H1 (cell line): ENCODE data around the gene DOK6. TPM values are rescaled to one million over a fixed set of nuclear protein-coding genes. Genes with fewer than 3 reads are reported as not detected.

Experiments used
- CTCF ChIA-PET: fragments of 300-600 bp; sonication (Branson Sonifier 250); formaldehyde crosslinking; loops from one replicate; lab custom pipeline; 2021; ENCODE audit not compliant: partially characterized antibody; lab: Charles Lee
- POLR2A ChIA-PET: fragments of 300-600 bp; sonication (Branson Sonifier 250); formaldehyde crosslinking; loops from one replicate; lab custom pipeline; 2021; ENCODE audit warnings: inconsistent platforms; ENCODE audit not compliant: partially characterized antibody; lab: Charles Lee
- DNase-seq, 2 experiments: peaks; one replicate each; pipeline versions ENCODE4 v3.0.0 to v3.0.0-alpha.2; 2010 to 2022; ENCODE audit warnings: low spot score in 2 of 2, low read depth in 1 of 2, mixed read lengths in 1 of 2
- FAIRE-seq: peaks from 2 replicates; lab custom pipeline; 2011; peaks lifted over from hg19 to GRCh38; lab: Jason Lieb, UNC
- H2AFZ ChIP-seq: 2 replicates; pipeline ENCODE4 v1.8.1; 2012; ENCODE audit warnings: low read length, inconsistent platforms
- H2AK5ac ChIP-seq: 2 replicates; pipeline ENCODE4 v1.6.1; 2013; ENCODE audit warnings: low read depth, low read length
- H2BK120ac ChIP-seq: replicated peaks from 2 replicates; pipeline ENCODE3; 2013; ENCODE audit warnings: low read depth, low read length, inconsistent platforms
- H2BK12ac ChIP-seq: 2 replicates; pipeline ENCODE4 v1.6.1; 2013; ENCODE audit warnings: low read depth, low read length
- H2BK15ac ChIP-seq: 2 replicates; pipeline ENCODE4 v1.6.1; 2013; ENCODE audit warnings: low read length
- H2BK20ac ChIP-seq: 2 replicates; pipeline ENCODE4 v1.6.1; 2013; ENCODE audit warnings: low read length
- H2BK5ac ChIP-seq: 2 replicates; pipeline ENCODE4 v1.6.1; 2013; ENCODE audit warnings: low read depth, low read length
- H3K14ac ChIP-seq: 2 replicates; pipeline ENCODE4 v1.6.1; 2013; ENCODE audit warnings: inconsistent platforms; ENCODE audit not compliant: insufficient read length
- H3K18ac ChIP-seq: 2 replicates; pipeline ENCODE4 v1.6.1; 2013; ENCODE audit warnings: low read length; ENCODE audit errors: extremely low read depth
- H3K23ac ChIP-seq: 2 replicates; pipeline ENCODE4 v1.6.1; 2013; ENCODE audit warnings: inconsistent platforms; ENCODE audit not compliant: insufficient read length
- H3K23me2 ChIP-seq: 2 replicates; pipeline ENCODE4 v1.6.1; 2013; ENCODE audit warnings: low read depth, low read length
- H3K27ac ChIP-seq: 2 replicates; pipeline ENCODE4 v1.6.1; 2011; ENCODE audit warnings: low read depth, low read length, inconsistent platforms
- H3K27me3 ChIP-seq, 4 experiments: replicated peaks in 1 of 4; 1 replicate in 1 of 4; 2 replicates in 3 of 4; pipeline versions ENCODE4 v1.6.1 to v1.8.1; 2011 to 2013; ENCODE audit warnings: low read length in 3 of 4, mild to moderate bottlenecking in 3 of 4, inconsistent platforms in 2 of 4, mixed read lengths in 2 of 4, moderate library complexity in 1 of 4; ENCODE audit not compliant: control insufficient read depth in 3 of 4, insufficient read depth in 3 of 4; ENCODE audit errors: extremely low read depth in 1 of 4
- H3K36me3 ChIP-seq, 4 experiments: 2 replicates each; pipeline versions ENCODE4 v1.6.1 to v1.8.1; 2011 to 2013; ENCODE audit warnings: mild to moderate bottlenecking in 4 of 4, low read length in 3 of 4, moderate library complexity in 2 of 4, control low read depth in 1 of 4, inconsistent platforms in 1 of 4; ENCODE audit not compliant: insufficient read depth in 4 of 4, control insufficient read depth in 2 of 4
- H3K4ac ChIP-seq: replicated peaks from 2 replicates; pipeline ENCODE3; 2013; ENCODE audit warnings: low read length, low read depth, mixed read lengths, inconsistent platforms; ENCODE audit not compliant: insufficient read length
- H3K4me1 ChIP-seq, 4 experiments: replicated peaks in 1 of 4; 1 replicate in 1 of 4; 2 replicates in 3 of 4; pipeline versions ENCODE4 v1.6.1 to v1.8.1; 2011 to 2013; ENCODE audit warnings: low read length in 3 of 4, inconsistent platforms in 2 of 4, mixed read lengths in 1 of 4; ENCODE audit not compliant: insufficient read depth in 4 of 4, control insufficient read depth in 3 of 4
- H3K4me2 ChIP-seq, 2 experiments: 2 replicates each; pipeline versions ENCODE4 v1.6.1 to v1.8.1; 2011 to 2013; ENCODE audit warnings: low read depth in 2 of 2, low read length in 2 of 2, control low read depth in 1 of 2, inconsistent platforms in 1 of 2, mild to moderate bottlenecking in 1 of 2; ENCODE audit not compliant: insufficient read depth in 1 of 2
- H3K4me3 ChIP-seq, 4 experiments: fragments of 200-600, 300-600 bp in 1 of 4; sonication (generic), shearing (Covaris generic), sonication (Bioruptor Twin) in 1 of 4; 2 replicates each; pipeline versions ENCODE4 v1.5.1 to v1.8.1; 2011 to 2016; ENCODE audit warnings: low read length in 4 of 4, low read depth in 3 of 4, control low read depth in 2 of 4, inconsistent platforms in 2 of 4, mild to moderate bottlenecking in 2 of 4, mixed read lengths in 1 of 4, moderate library complexity in 1 of 4; ENCODE audit not compliant: insufficient read depth in 2 of 4; ENCODE audit errors: extremely low read depth in 1 of 4
- H3K56ac ChIP-seq: replicated peaks from 2 replicates; pipeline ENCODE3; 2013; ENCODE audit warnings: low read depth, mild to moderate bottlenecking, mixed read lengths, low read length, inconsistent platforms; ENCODE audit not compliant: insufficient read length
- H3K79me1 ChIP-seq: 2 replicates; pipeline ENCODE4 v1.6.1; 2013; ENCODE audit warnings: low read depth, low read length, control low read depth
- H3K79me2 ChIP-seq, 2 experiments: 2 replicates each; pipeline versions ENCODE4 v1.6.1 to v1.8.1; 2012 to 2013; ENCODE audit warnings: low read length in 2 of 2, mild to moderate bottlenecking in 2 of 2, inconsistent platforms in 1 of 2; ENCODE audit not compliant: insufficient read depth in 2 of 2, control insufficient read depth in 1 of 2
- H3K9ac ChIP-seq, 4 experiments: replicated peaks in 1 of 4; 1 replicate in 1 of 4; 2 replicates in 3 of 4; pipeline versions ENCODE4 v1.6.1 to v1.8.1; 2011 to 2013; ENCODE audit warnings: low read depth in 3 of 4, low read length in 3 of 4, control low read depth in 2 of 4, mild to moderate bottlenecking in 2 of 4, moderate library complexity in 2 of 4, inconsistent platforms in 1 of 4; ENCODE audit errors: extremely low read depth in 1 of 4
- H3K9me3 ChIP-seq, 2 experiments: 2 replicates each; pipeline versions ENCODE4 v1.6.1 to v1.8.1; 2012 to 2013; ENCODE audit warnings: mild to moderate bottlenecking in 2 of 2, moderate library complexity in 2 of 2, control low read depth in 1 of 2, inconsistent platforms in 1 of 2, low read depth in 1 of 2, low read length in 1 of 2, mixed read lengths in 1 of 2; ENCODE audit not compliant: insufficient read depth in 2 of 2
- H4K20me1 ChIP-seq, 2 experiments: replicated peaks in 1 of 2; 2 replicates each; pipeline versions ENCODE3 to v1.8.1; 2011 to 2013; ENCODE audit warnings: inconsistent platforms in 2 of 2, low read length in 2 of 2, mild to moderate bottlenecking in 1 of 2; ENCODE audit not compliant: insufficient read depth in 2 of 2, control insufficient read depth in 1 of 2
- H4K5ac ChIP-seq: 2 replicates; pipeline ENCODE4 v1.6.1; 2013; ENCODE audit warnings: low read length, low read depth, mixed read lengths, inconsistent platforms; ENCODE audit not compliant: insufficient read length
- H4K8ac ChIP-seq: 2 replicates; pipeline ENCODE4 v1.8.0; 2013; ENCODE audit warnings: mild to moderate bottlenecking, moderate library complexity, low read length, inconsistent platforms; ENCODE audit not compliant: insufficient read depth; ENCODE audit errors: extremely low read depth
- H4K91ac ChIP-seq: replicated peaks from 2 replicates; pipeline ENCODE3; 2013; ENCODE audit warnings: low read length, mixed read lengths, inconsistent platforms; ENCODE audit not compliant: insufficient read length
- CHD2 ChIP-seq: IDR thresholded peaks from 2 replicates; pipeline ENCODE4 v1.6.1; 2012; ENCODE audit warnings: low read length, improper control_type of control experiment
- EP300 ChIP-seq, 2 experiments: IDR thresholded peaks; 1 replicate in 1 of 2; 2 replicates in 1 of 2; pipeline ENCODE4 v1.6.1; 2011 to 2012; ENCODE audit warnings: low read depth in 2 of 2, low read length in 2 of 2, mild to moderate bottlenecking in 2 of 2, borderline replicate concordance in 1 of 2, inconsistent platforms in 1 of 2, moderate library complexity in 1 of 2
- NANOG ChIP-seq: IDR thresholded peaks from 2 replicates; pipeline ENCODE4 v1.6.1; 2011; ENCODE audit warnings: low read length, low read depth, mild to moderate bottlenecking, inconsistent platforms; ENCODE audit not compliant: insufficient read depth, poor library complexity, severe bottlenecking
- RNF2 ChIP-seq: fragments of 200-900, 300-1000 bp; sonication (generic); IDR thresholded peaks from 2 replicates; pipeline ENCODE4 v1.7.1; 2016; ENCODE audit warnings: borderline replicate concordance, low read depth, mild to moderate bottlenecking, antibody characterized with exemption, low read length; ENCODE audit not compliant: poor library complexity, severe bottlenecking; ENCODE audit errors: missing control alignments
- SAP30 ChIP-seq: fragments of 300-600 bp; sonication (generic); IDR thresholded peaks from 2 replicates; pipeline ENCODE4 v1.7.1; 2012; ENCODE audit warnings: low read length, moderate library complexity, mild to moderate bottlenecking, inconsistent platforms; ENCODE audit not compliant: insufficient read depth, insufficient replicate concordance
- SIN3A ChIP-seq, 2 experiments: IDR thresholded peaks in 1 of 2; conservative IDR thresholded peaks in 1 of 2; 2 replicates each; pipeline ENCODE4 v1.6.1; 2011 to 2012; ENCODE audit warnings: low read length in 2 of 2, improper control_type of control experiment in 1 of 2, low read depth in 1 of 2, mild to moderate bottlenecking in 1 of 2
- WGBS, 2 experiments: shearing (Covaris generic) in 1 of 2; methylation state at CpG; one replicate each; pipeline versions ENCODE4 v1.1.6 to v1.1.7; 2013 to 2015; ENCODE audit warnings: low lambda C conversion rate in 2 of 2, mixed read lengths in 2 of 2, inconsistent platforms in 1 of 2, low coverage in 1 of 2, missing lambda C conversion rate in 1 of 2; ENCODE audit not compliant: insufficient replicate concordance in 2 of 2, insufficient coverage in 1 of 2, insufficient read length in 1 of 2; ENCODE audit errors: extremely low coverage in 1 of 2, missing lambda C conversion rate in 1 of 2; 5-methylcytosine and 5-hydroxymethylcytosine counted together
- polyA plus RNA-seq, 7 experiments: library from polyadenylated mRNA; depleted of rRNA in 3 of 7; stranded (reverse) in 5 of 7; unstranded in 2 of 7; fragments of >200 nt in 5 of 7; fragments of 200-250 nt in 2 of 7; gene quantifications; 1 replicate in 5 of 7; 2 replicates in 1 of 7; 4 replicates in 1 of 7; pipeline versions ENCODE4 v1.2.1 to v1.2.3, GENCODE V29; 2011 to 2013; ENCODE audit warnings: missing spikeins in 2 of 7, mixed read lengths in 2 of 7
- total RNA-seq: library from RNA; stranded (reverse); fragmentation: NEBNext Ultra II Directional; extraction: Animal tissue kit (Norgen Biotek cat#: 25700); gene quantifications from 2 replicates; pipeline ENCODE4 v1.2.1, GENCODE V29; 2021
- TF ChIP-seq, protein P1 (sequence below), 3 experiments: IDR thresholded peaks; 1 replicate in 2 of 3; 2 replicates in 1 of 3; pipeline versions ENCODE4 v1.5.1 to v1.6.1; 2011; ENCODE audit warnings: low read length in 3 of 3, mild to moderate bottlenecking in 3 of 3, inconsistent platforms in 2 of 3, low read depth in 1 of 3, moderate library complexity in 1 of 3; ENCODE audit not compliant: insufficient read depth in 1 of 3; ENCODE audit errors: control extremely low read depth in 1 of 3

DOK6 gene
- total and polyA plus RNA-seq, 2 of the 8 experiments (the other 6 are each of a cell fraction or from before 2014, with no cell fraction given): 0.33 to 0.50 TPM

DNA sequence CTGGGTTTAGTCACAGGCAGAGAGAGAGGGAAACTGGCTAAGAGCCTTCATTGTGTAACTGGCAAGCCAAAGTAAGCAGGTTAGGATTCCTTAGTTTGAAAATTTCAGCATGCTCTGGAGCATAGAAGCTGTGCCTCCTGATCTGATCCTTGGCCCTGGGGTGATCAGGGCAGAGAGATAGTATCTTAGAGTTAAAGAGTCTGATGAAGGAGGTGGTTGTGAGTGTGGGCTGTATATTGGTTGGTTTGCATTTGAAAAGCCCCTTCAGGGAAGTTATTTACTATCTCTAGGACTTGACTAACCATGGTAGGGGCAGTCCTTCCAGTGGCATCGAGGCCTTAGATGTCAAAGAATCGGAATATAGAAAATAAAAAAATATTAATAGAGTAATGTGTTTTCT lies 316.9 kb downstream of the DOK6 start:
- no peak for DNase-seq
- H4K91ac ChIP-seq: no peak overlapping the region
- no peak for TF ChIP-seq RNF2
- TF ChIP-seq, protein P1, sequence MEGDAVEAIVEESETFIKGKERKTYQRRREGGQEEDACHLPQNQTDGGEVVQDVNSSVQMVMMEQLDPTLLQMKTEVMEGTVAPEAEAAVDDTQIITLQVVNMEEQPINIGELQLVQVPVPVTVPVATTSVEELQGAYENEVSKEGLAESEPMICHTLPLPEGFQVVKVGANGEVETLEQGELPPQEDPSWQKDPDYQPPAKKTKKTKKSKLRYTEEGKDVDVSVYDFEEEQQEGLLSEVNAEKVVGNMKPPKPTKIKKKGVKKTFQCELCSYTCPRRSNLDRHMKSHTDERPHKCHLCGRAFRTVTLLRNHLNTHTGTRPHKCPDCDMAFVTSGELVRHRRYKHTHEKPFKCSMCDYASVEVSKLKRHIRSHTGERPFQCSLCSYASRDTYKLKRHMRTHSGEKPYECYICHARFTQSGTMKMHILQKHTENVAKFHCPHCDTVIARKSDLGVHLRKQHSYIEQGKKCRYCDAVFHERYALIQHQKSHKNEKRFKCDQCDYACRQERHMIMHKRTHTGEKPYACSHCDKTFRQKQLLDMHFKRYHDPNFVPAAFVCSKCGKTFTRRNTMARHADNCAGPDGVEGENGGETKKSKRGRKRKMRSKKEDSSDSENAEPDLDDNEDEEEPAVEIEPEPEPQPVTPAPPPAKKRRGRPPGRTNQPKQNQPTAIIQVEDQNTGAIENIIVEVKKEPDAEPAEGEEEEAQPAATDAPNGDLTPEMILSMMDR (IDR thresholded peaks at IDR 0.05; ENCODE audit: control extremely low read depth in 1 of 3, insufficient read depth in 1 of 3, low read depth in 1 of 3, low read length in 3 of 3): no peak
- no peak for TF ChIP-seq SAP30
- TF ChIP-seq NANOG: no peak
- no peak for TF ChIP-seq EP300 (IDR thresholded peaks at IDR 0.05; ENCODE audit: borderline replicate concordance in 1 of 2, low read depth in 2 of 2, low read length in 2 of 2)
- TF ChIP-seq SIN3A (conservative IDR thresholded peaks at IDR 0.05 in 1 of 2, IDR thresholded peaks at IDR 0.05 in 1 of 2; ENCODE audit: low read depth in 1 of 2, low read length in 2 of 2): no peak
- TF ChIP-seq CHD2: no peak

More for the DNA sequence above, 316.9 kb downstream of the DOK6 start:
- H3K23ac ChIP-seq: no peak overlapping the region
- H3K4me1 ChIP-seq: peaks cover 0 to 4% (median 3%) of the 10 kb centered on the region in 4 experiments; a peak in 2 of 7 replicates
- no peak overlapping the region for H3K56ac ChIP-seq
- H3K23me2 ChIP-seq: no peaks in the 10 kb centered on the region
- H2BK20ac ChIP-seq: no peak overlapping the region
- no peaks in the 10 kb centered on the region for H3K79me1 ChIP-seq
- no peak overlapping the region for H2AK5ac ChIP-seq
- H4K8ac ChIP-seq: no peak overlapping the region
- H4K20me1 ChIP-seq: no peaks in the 10 kb centered on the region
- ChIA-PET CTCF (interaction anchor here (0.9 to 1.5 kb wide), 2 partner anchors 11 to 13 kb away, joined by 3 to 5 read pairs; no protein-coding TSS in a partner anchor), POLR2A (no interaction called here)
- H3K4me3 ChIP-seq: no peak overlapping the region
- H3K27me3 ChIP-seq: no peaks in the 10 kb centered on the region
- FAIRE-seq: peak; percentile 13
- H2BK120ac ChIP-seq: no peak overlapping the region
- H3K4me2 ChIP-seq: no peak overlapping the region
- no peak overlapping the region for H3K4ac ChIP-seq
- peaks cover 0 to 3% (median 0%) of the 10 kb centered on the region in 4 experiments; a peak in 1 of 8 replicates for H3K36me3 ChIP-seq
- no peak overlapping the region for H2AFZ ChIP-seq
- H3K18ac ChIP-seq: no peak overlapping the region
- 88% methylated on average over 2 of the region's 2 CpGs; no CpG with 5 or more reads in 1 of the 2 experiments for WGBS, 2 experiments
- no peak overlapping the region for H2BK12ac ChIP-seq
- H3K79me2 ChIP-seq: no peaks in the 10 kb centered on the region
- no peak overlapping the region for H3K14ac ChIP-seq
- H2BK5ac ChIP-seq: peak overlapping the region; percentile 73; the same call in 1 of the 2 replicates
- H4K5ac ChIP-seq: no peak overlapping the region
- no peak overlapping the region for H3K27ac ChIP-seq
- H3K9me3 ChIP-seq: peaks cover 10 to 17% of the 10 kb centered on the region in 2 experiments
- no peak overlapping the region for H2BK15ac ChIP-seq
- H3K9ac ChIP-seq: no peak overlapping the region
